Heart left ventricle (tissue), 16 donors: ENCODE results near the gene MPZL2. TPM values are rescaled to one million over a fixed set of nuclear protein-coding genes. Genes with fewer than 3 reads are reported as not detected.

Source experiments
- ATAC-seq, 4 donors: fragments of 200-7000 bp; cut with Tn5 transposase; one replicate each; pipeline ENCODE4 v1.9.1; 2020 to 2022; ENCODE audit warnings: moderate library complexity in 4 of 4, mild to moderate bottlenecking in 3 of 4, moderate number of reproducible peaks in 1 of 4
- DNase-seq, 5 donors: peaks; one replicate each; pipeline ENCODE4 v3.0.0-alpha.2; 2020
- H3K27ac ChIP-seq, 12 donors: fragments of 200-600 bp; sonication (generic) in 4 of 12; one replicate each; pipeline versions ENCODE4 v1.5.0 to v1.8.0; 2016 to 2022; ENCODE audit warnings: mild to moderate bottlenecking in 2 of 12
- H3K27me3 ChIP-seq, 9 donors: fragments of 200-600 bp; sonication (generic) in 2 of 9; one replicate each; pipeline versions ENCODE4 v1.5.1 to v1.8.0; 2016 to 2022; ENCODE audit warnings: mild to moderate bottlenecking in 3 of 9
- H3K36me3 ChIP-seq, 9 donors: fragments of 200-600 bp; sonication (generic) in 2 of 9; one replicate each; pipeline versions ENCODE4 v1.5.0 to v1.8.0; 2018 to 2022; ENCODE audit warnings: mild to moderate bottlenecking in 2 of 9
- H3K4me1 ChIP-seq, 12 donors: fragments of 200-600 bp; sonication (generic) in 4 of 12; one replicate each; pipeline versions ENCODE4 v1.5.0 to v1.8.0; 2016 to 2022; ENCODE audit warnings: mild to moderate bottlenecking in 3 of 12
- H3K4me3 ChIP-seq, 12 donors: fragments of 200-600 bp; sonication (generic) in 4 of 12; one replicate each; pipeline versions ENCODE4 v1.5.0 to v1.8.0; 2017 to 2022; ENCODE audit warnings: mild to moderate bottlenecking in 9 of 12, moderate library complexity in 4 of 12
- H3K9me3 ChIP-seq, 12 donors: fragments of 200-600 bp; sonication (generic) in 4 of 12; one replicate each; pipeline versions ENCODE4 v1.5.0 to v1.8.0; 2016 to 2022; ENCODE audit warnings: mild to moderate bottlenecking in 1 of 12
- POLR2A ChIP-seq, 2 donors: fragments of 450-650 bp; IDR thresholded peaks; one replicate each; pipeline ENCODE4 v1.6.1; 2017; ENCODE audit warnings: antibody characterized with exemption in 2 of 2, mild to moderate bottlenecking in 2 of 2, moderate library complexity in 2 of 2
- WGBS, 4 donors: extraction: QIAGEN DNeasy Blood & Tissue Kit in 2 of 4; methylation state at CpG; one replicate each; pipeline versions ENCODE4 v1.1.5 to v1.1.7; 2013 to 2018; 5-methylcytosine and 5-hydroxymethylcytosine counted together
- intact Hi-C, 10 donors: fragments of 100-400 bp; cut with DNase I; formaldehyde crosslinking; loops; one replicate each; pipeline versions ENCODE4 v1.11.1 to v1.14.2; 2022
- polyA plus RNA-seq, 2 donors: library from polyadenylated mRNA; stranded (reverse); fragments of 200-250 nt; gene quantifications; one replicate each; pipeline ENCODE4 v1.2.3, GENCODE V29; 2013
- total RNA-seq, 9 donors: library from RNA; depleted of rRNA in 2 of 9; stranded (reverse); fragments of >200 nt in 2 of 9; fragmentation: NEBNext Ultra II Directional in 3 of 9; extraction: Animal tissue kit (Norgen Biotek cat#: 25700) in 3 of 9; gene quantifications; one replicate each; pipeline versions ENCODE4 v1.1.0 to v1.2.4, GENCODE V29; 2016 to 2023
- TF ChIP-seq, protein P1 (sequence below), 12 donors: fragments of 200-600 bp; sonication (generic) in 4 of 12; IDR thresholded peaks; one replicate each; pipeline versions ENCODE4 v1.5.0 to v1.8.0; 2018 to 2022; ENCODE audit warnings: antibody characterized with exemption in 12 of 12, mild to moderate bottlenecking in 5 of 12
- donor health status: ischemic (EF 13 %, LVEDD 7.1; RV severe dilation, severe dysfunction).
- donor health status: healthy with polysubstance abuse.
- donor health status: DM: no; HTN: yes; CAD: no.
- donor health status: DM: no; HTN: no; CAD: no.
- donor health status: ischemic (EF 25% LVEDD 6.9; RV normal size, moderate dysfunction).
- donor health status: ischemic (EF 25% LVEDD 5.7; RV mildly dilated, moderate dysfunction).
- donor health status: healthy.
- donor health status: DM: yes; HTN: yes; CAD: no.
- donor health status: ischemic (EF 35%, LVEDD 5.7; RV mildly dilated, moderate dysfunction).
- donor health status: nonischemic (EF 11% LVEDD 7.7; RV severe dilation, severe dysfunction).
- donor health status: DM: yes; HTN: yes; CAD: no.
- donor health status: PGD.
- donor health status: ischemic (EF 29% LVEDD 5.4; RV normal size, mild dysfunction).
- donor health status: nonischemic (EF 23%, LVEDD 6.1; RV moderate dilation, normal function).

MPZL2 gene
- total and polyA plus RNA-seq, 11 donors = 7.4 to 29.6 (median 13.0) TPM

DNA sequence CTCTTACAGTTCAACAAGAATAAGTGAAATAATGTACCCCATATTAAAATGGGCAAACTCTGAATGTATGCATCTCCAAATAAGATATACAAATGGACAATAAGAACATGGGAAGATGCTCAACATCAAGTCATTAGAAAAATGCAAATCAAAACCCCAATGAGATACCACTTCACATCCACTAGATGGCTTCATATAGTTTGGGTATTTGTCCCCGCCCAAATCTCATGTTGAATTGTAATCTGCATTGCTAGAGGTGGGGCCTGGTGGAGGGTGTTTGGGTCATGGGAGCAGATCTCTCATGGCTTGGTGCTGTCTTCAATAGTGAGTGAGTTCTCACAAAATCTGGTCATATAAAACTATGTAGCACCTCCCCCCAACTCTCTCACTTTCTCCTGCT lies 5.7 kb downstream of the MPZL2 start:
- no peak overlapping the region for H3K4me3 ChIP-seq
- no peak for DNase-seq
- H3K27ac ChIP-seq = no peak overlapping the region
- 0 to 81% (median 0%) methylated on average over 1 of the region's 1 CpG for WGBS, 4 donors
- intact Hi-C loops = loop anchor here in 1 of 10 donors (10.0 kb wide), 1 partner anchor 64 kb away; no protein-coding TSS in a partner anchor
- H3K36me3 ChIP-seq = peaks cover 0 to 14% (median 0%) of the 10 kb centered on the region in 9 donors
- peaks cover 0 to 14% (median 0%) of the 10 kb centered on the region in 9 donors for H3K27me3 ChIP-seq
- TF ChIP-seq POLR2A (IDR thresholded peaks at IDR 0.05) = no peak
- TF ChIP-seq, protein P1, sequence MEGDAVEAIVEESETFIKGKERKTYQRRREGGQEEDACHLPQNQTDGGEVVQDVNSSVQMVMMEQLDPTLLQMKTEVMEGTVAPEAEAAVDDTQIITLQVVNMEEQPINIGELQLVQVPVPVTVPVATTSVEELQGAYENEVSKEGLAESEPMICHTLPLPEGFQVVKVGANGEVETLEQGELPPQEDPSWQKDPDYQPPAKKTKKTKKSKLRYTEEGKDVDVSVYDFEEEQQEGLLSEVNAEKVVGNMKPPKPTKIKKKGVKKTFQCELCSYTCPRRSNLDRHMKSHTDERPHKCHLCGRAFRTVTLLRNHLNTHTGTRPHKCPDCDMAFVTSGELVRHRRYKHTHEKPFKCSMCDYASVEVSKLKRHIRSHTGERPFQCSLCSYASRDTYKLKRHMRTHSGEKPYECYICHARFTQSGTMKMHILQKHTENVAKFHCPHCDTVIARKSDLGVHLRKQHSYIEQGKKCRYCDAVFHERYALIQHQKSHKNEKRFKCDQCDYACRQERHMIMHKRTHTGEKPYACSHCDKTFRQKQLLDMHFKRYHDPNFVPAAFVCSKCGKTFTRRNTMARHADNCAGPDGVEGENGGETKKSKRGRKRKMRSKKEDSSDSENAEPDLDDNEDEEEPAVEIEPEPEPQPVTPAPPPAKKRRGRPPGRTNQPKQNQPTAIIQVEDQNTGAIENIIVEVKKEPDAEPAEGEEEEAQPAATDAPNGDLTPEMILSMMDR (IDR thresholded peaks at IDR 0.05) = no peak
- peaks cover 0 to 11% (median 0%) of the 10 kb centered on the region in 12 donors for H3K4me1 ChIP-seq
- H3K9me3 ChIP-seq = no peaks in the 10 kb centered on the region
- ATAC-seq = no peak

DNA sequence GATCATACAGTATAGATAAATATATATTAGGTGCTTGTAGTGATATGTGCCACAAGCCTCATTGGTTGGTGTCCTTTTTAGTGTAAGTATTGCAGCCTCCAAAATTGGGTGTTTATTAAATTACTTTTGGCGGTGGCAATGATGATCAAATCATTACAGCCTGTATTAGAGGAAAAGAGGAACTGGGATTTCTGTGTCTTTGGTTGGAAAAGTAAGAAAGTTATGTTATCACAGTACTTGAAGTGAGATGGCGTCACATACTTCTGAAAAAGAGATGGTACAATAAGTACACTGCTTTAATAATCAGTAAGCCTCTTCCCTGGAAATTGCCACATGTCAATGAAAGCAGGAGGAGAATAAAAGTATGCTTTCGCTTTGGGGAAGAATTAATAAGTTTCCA lies 11.4 kb downstream of the MPZL2 start:
- Histone ChIP-seq H3K9me3 (no peaks in the 10 kb centered on the region), H3K4me3 (peak overlapping the region in 10 of 12 donors; percentile 59 to 82 (median 71)), H3K27ac (peak overlapping the region in 2 of 12 donors; percentile 66 to 90), H3K4me1 (peaks cover 0 to 16% (median 0%) of the 10 kb centered on the region in 12 donors), H3K36me3 (peaks cover 0 to 11% (median 0%) of the 10 kb centered on the region in 9 donors), H3K27me3 (peaks cover 0 to 8% (median 0%) of the 10 kb centered on the region in 9 donors)
- WGBS, 4 donors = 71 to 77% (median 75%) methylated on average over 3 of the region's 3 CpGs
- TF ChIP-seq, protein P1 (IDR thresholded peaks at IDR 0.05) = no peak
- no peak for TF ChIP-seq POLR2A (IDR thresholded peaks at IDR 0.05)
- DNase-seq = no peak
- intact Hi-C loops = loop anchor here in 2 of 10 donors (5.0 to 10.0 kb wide), 2 partner anchors 45 to 58 kb away; no protein-coding TSS in a partner anchor
- no peak for ATAC-seq

DNA sequence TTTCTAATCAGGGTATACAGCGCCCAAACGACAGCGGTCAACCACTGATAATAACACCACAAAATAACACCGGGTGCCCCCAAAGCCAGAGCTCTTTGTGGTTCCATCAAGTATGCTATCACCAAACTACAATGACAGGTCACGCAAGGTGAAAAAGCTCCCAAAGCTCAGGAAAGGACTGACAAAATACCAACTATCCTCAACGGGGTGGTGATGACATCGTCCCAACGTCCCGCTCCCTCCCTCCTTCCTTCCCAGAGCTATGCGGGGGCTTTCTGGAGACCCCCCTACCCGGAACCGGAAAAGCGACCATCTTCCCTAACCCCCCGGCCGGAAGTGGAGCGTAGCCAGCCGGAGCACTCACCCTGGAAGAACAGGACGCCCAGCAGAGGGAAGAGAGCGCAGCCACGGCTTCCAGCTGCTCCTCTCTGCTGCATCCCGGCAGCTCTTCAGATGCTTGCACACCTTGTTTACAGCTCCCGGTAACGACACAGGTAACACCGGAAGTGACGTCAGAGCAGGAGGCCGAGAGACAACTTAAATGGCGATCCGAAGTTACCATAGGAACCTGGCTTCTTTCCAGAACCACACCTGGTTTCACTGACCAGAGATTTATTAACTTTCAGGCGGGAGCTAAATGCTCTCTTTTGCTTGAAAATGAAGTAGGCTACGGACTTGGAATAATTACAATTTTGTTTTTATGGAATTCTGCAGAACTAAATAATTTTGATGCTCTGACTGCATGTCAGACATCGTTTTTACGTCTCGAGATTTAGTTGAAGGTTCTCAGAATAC lies 12.0 kb downstream of the MPZL2 start, which contains the start of gene MPZL3:
Gene MPZL3, minus strand, starts transcription at position 508 of the 795 bp plus-strand sequence. Its CDS starts 71 bp downstream, at position 437.
- peak; percentile 61 to 89 (median 86) for ATAC-seq
- no peak for TF ChIP-seq POLR2A (IDR thresholded peaks at IDR 0.05)
- peaks cover 0 to 8% (median 0%) of the 10 kb centered on the region in 9 donors for H3K27me3 ChIP-seq
- H3K4me1 ChIP-seq = peaks cover 0 to 20% (median 0%) of the 10 kb centered on the region in 12 donors
- peak within 1 kb of the TSS; percentile 3 to 90 (median 66) for H3K27ac ChIP-seq
- peak within 1 kb of the TSS; percentile 40 to 82 (median 70) for H3K4me3 ChIP-seq
- H3K9me3 ChIP-seq = no peaks in the 10 kb centered on the region
- DNase-seq = peak; percentile 71 to 84 (median 77)
- peaks cover 0 to 11% (median 0%) of the 10 kb centered on the region in 9 donors for H3K36me3 ChIP-seq
- 4 to 8% (median 5%) methylated on average over 32 to 33 of the region's 33 CpGs for WGBS, 4 donors
- intact Hi-C loops = loop anchor here in 2 of 10 donors (5.0 to 10.0 kb wide), 2 partner anchors 45 to 57 kb away; no protein-coding TSS in a partner anchor

DNA sequence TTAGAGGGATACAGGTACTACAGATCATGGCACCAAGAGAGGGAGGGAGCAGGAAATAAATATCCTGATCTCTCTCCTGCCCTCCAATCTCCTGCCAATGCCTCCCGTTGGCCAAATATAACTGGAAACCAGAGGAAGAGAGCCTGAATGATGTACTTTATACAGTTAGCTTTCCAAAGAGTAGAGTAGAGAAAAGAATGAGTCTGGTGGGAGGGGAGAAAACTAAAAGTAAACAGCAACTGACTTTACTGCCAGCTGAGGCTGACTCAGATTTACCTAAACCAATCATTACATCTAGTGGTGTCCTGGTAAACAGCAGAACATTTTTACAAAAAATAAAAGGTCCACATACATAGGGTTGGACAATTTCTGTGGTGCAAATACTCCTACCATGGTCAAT lies 17.1 kb downstream of the MPZL2 start:
- Histone ChIP-seq H3K36me3 (no peaks in the 10 kb centered on the region), H3K9me3 (no peaks in the 10 kb centered on the region), H3K4me1 (peaks cover 0 to 15% (median 0%) of the 10 kb centered on the region in 12 donors), H3K27me3 (no peaks in the 10 kb centered on the region), H3K27ac (peak overlapping the region in 1 of 12 donors; percentile 49), H3K4me3 (no peak overlapping the region)
- TF ChIP-seq, protein P1 (IDR thresholded peaks at IDR 0.05) = no peak
- no peak for TF ChIP-seq POLR2A (IDR thresholded peaks at IDR 0.05)
- DNase-seq = no peak
- intact Hi-C loops = no loop called here
- WGBS, 4 donors = 56 to 61% (median 60%) methylated on average over 1 of the region's 1 CpG
- no peak for ATAC-seq
